KMS-11 (cell line): ENCODE data around the gene SMR3A.

Experiments used
- H2AFZ ChIP-seq: fragments of 200-600 bp; sonication (generic); 2 replicates; pipeline ENCODE4 v1.6.1; 2016; ENCODE audit warnings: antibody characterized with exemption, mixed run types, low read depth
- H3K27ac ChIP-seq: fragments of 200-600 bp; sonication (generic); 2 replicates; pipeline ENCODE4 v1.6.1; 2016; ENCODE audit warnings: mild to moderate bottlenecking, mixed run types
- H3K27me3 ChIP-seq: fragments of 200-600 bp; sonication (generic); 2 replicates; pipeline ENCODE4 v1.6.1; 2017; ENCODE audit warnings: mild to moderate bottlenecking, low read depth, mixed run types, moderate library complexity; ENCODE audit not compliant: insufficient read depth
- H3K36me3 ChIP-seq: fragments of 200-600 bp; sonication (generic); 2 replicates; pipeline ENCODE4 v1.6.1; 2017; ENCODE audit warnings: mild to moderate bottlenecking, mixed run types; ENCODE audit not compliant: insufficient read depth
- H3K4me1 ChIP-seq: fragments of 200-600 bp; sonication (generic); 2 replicates; pipeline ENCODE4 v1.6.1; 2016; ENCODE audit warnings: mild to moderate bottlenecking, low read depth, mixed run types; ENCODE audit not compliant: poor library complexity, severe bottlenecking
- H3K4me2 ChIP-seq: fragments of 200-600 bp; sonication (generic); 2 replicates; pipeline ENCODE4 v1.7.0; 2016; ENCODE audit warnings: mild to moderate bottlenecking, mixed run types
- H3K4me3 ChIP-seq: fragments of 200-600 bp; sonication (generic); IDR thresholded peaks from 2 replicates; pipeline ENCODE4 v1.6.1; 2017; ENCODE audit warnings: low read depth, low read length, mixed read lengths; ENCODE audit not compliant: insufficient read depth
- H3K79me2 ChIP-seq: fragments of 200-600 bp; sonication (generic); 2 replicates; pipeline ENCODE4 v1.6.1; 2016; ENCODE audit warnings: low read depth, mixed run types; ENCODE audit not compliant: insufficient read depth
- H3K9ac ChIP-seq: fragments of 200-600 bp; sonication (generic); 2 replicates; pipeline ENCODE4 v1.6.1; 2016; ENCODE audit warnings: mild to moderate bottlenecking, mixed run types
- H4K20me1 ChIP-seq: fragments of 200-600 bp; sonication (generic); 2 replicates; pipeline ENCODE4 v1.6.1; 2016; ENCODE audit warnings: mild to moderate bottlenecking, mixed run types; ENCODE audit not compliant: insufficient read depth
- CTCF ChIP-seq: fragments of 200-600 bp; sonication (generic); conservative IDR thresholded peaks from 2 replicates; pipeline ENCODE4 v1.6.1; 2017; ENCODE audit warnings: low read depth, mild to moderate bottlenecking, antibody characterized with exemption, low read length, moderate library complexity, mixed read lengths

SMR3A gene

GRCh38 chr4:70397580-70397979, 37.0 kb downstream of the SMR3A start, which contains the start of gene OPRPN:
Gene OPRPN (plus strand): TSS chr4:70397940. CDS start chr4:70399286, 1,346 bp downstream.
- Histone ChIP-seq H3K4me1 (peaks cover 12% of the 10 kb centered on the region), H3K36me3 (no peaks in the 10 kb centered on the region), H2AFZ (no peak within 1 kb of the TSS), H3K27ac (no peak within 1 kb of the TSS), H3K27me3 (no peaks in the 10 kb centered on the region), H3K4me2 (no peak within 1 kb of the TSS), H4K20me1 (no peaks in the 10 kb centered on the region), H3K4me3 (no peak within 1 kb of the TSS), H3K79me2 (no peaks in the 10 kb centered on the region), H3K9ac (no peak within 1 kb of the TSS)
- no peak for TF ChIP-seq CTCF

- H3K4me3 ChIP-seq = no peak overlapping the region
- no peak overlapping the region for H2AFZ ChIP-seq
- H3K4me2 ChIP-seq = no peak overlapping the region
- H3K27me3 ChIP-seq = no peaks in the 10 kb centered on the region
- no peaks in the 10 kb centered on the region for H3K4me1 ChIP-seq
- H4K20me1 ChIP-seq = no peaks in the 10 kb centered on the region
- no peak overlapping the region for H3K9ac ChIP-seq
- H3K79me2 ChIP-seq = no peaks in the 10 kb centered on the region
- no peak for TF ChIP-seq CTCF
- H3K36me3 ChIP-seq = no peaks in the 10 kb centered on the region
- H3K27ac ChIP-seq = no peak overlapping the region
These were observed 38.8 kb downstream of the SMR3A start for GRCh38 chr4:70399319-70399718.

GRCh38 chr4:70402762-70403161, 42.2 kb downstream of the SMR3A start:
- Histone ChIP-seq H3K4me2 (no peak overlapping the region), H3K4me3 (no peak overlapping the region), H4K20me1 (no peaks in the 10 kb centered on the region), H3K36me3 (no peaks in the 10 kb centered on the region), H3K79me2 (no peaks in the 10 kb centered on the region), H3K9ac (no peak overlapping the region), H2AFZ (no peak overlapping the region), H3K27me3 (no peaks in the 10 kb centered on the region), H3K27ac (no peak overlapping the region), H3K4me1 (no peaks in the 10 kb centered on the region)
- no peak for TF ChIP-seq CTCF

GRCh38 chr4:70405765-70406164, 45.2 kb downstream of the SMR3A start:
- Histone ChIP-seq H3K4me1 (no peaks in the 10 kb centered on the region), H3K4me3 (no peak overlapping the region), H3K79me2 (no peaks in the 10 kb centered on the region), H3K4me2 (no peak overlapping the region), H3K36me3 (no peaks in the 10 kb centered on the region), H3K27me3 (no peaks in the 10 kb centered on the region), H3K27ac (no peak overlapping the region), H4K20me1 (no peaks in the 10 kb centered on the region), H3K9ac (no peak overlapping the region), H2AFZ (no peak overlapping the region)
- TF ChIP-seq CTCF = no peak
